ENCODE measurements around the gene SF3B4.
"Not testable (repeated sequence)": the region's sequence is repeated elsewhere in the genome, so short reads cannot be mapped to it uniquely, and the experiment has no call there.

The SF3B4 gene

DNA sequence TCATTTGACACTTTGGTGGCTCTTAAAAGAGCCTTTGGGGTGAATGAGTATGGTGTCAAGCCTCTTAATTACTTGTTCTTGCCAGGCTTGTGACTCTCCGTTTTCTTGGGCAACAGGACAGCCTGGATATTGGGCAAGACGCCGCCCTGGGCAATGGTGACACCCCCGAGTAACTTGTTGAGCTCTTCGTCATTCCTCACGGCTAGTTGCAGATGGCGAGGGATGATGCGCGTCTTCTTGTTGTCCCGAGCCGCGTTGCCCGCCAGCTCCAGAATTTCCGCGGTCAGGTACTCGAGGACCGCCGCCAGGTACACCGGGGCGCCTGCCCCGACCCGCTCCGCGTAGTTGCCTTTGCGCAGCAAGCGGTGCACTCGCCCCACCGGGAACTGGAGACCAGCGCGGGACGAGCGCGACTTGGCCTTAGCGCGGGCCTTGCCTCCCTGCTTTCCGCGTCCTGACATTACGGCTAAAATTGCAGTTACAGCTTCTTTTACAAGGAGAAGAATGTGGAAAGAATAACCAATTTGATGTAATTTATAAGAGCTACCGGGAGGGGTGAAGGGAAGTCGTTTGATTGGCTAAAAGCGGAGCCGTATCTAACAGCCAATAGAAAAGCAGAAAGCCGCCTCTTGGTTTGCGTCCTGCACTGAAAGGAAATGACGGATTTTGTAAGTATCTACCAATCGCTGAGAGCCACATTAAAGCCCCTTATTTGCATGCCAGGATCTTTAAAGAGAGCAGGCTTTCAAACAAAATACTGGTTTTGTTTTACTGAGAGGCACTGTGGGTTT lies 40.0 kb downstream of the SF3B4 start:
- DNase-seq, result peak; percentile 77

- DNase-seq, result not testable (repeated sequence)
Observed at GRCh38 chr1:149887196-149887455, 40.5 kb downstream of the SF3B4 start.

GRCh38 chr1:149886396-149887195 lies 41.0 kb downstream of the SF3B4 start:
- DNase-seq, result peak; percentile 87

DNA sequence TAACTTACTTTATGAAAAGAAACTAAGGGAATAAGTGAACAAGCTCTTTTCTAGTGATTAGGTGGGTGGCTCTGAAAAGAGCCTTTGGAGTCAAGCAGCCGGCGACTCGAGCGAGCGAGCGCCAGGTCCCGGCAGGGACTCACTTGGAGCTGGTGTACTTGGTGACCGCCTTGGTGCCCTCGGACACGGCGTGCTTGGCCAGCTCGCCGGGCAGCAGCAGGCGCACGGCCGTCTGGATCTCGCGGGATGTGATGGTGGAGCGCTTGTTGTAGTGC lies 41.5 kb downstream of the SF3B4 start:
- peak; percentile 76 for DNase-seq

- peak; percentile 44 for DNase-seq
Observed at GRCh38 chr1:149885339-149886120, 42.1 kb downstream of the SF3B4 start.

DNA sequence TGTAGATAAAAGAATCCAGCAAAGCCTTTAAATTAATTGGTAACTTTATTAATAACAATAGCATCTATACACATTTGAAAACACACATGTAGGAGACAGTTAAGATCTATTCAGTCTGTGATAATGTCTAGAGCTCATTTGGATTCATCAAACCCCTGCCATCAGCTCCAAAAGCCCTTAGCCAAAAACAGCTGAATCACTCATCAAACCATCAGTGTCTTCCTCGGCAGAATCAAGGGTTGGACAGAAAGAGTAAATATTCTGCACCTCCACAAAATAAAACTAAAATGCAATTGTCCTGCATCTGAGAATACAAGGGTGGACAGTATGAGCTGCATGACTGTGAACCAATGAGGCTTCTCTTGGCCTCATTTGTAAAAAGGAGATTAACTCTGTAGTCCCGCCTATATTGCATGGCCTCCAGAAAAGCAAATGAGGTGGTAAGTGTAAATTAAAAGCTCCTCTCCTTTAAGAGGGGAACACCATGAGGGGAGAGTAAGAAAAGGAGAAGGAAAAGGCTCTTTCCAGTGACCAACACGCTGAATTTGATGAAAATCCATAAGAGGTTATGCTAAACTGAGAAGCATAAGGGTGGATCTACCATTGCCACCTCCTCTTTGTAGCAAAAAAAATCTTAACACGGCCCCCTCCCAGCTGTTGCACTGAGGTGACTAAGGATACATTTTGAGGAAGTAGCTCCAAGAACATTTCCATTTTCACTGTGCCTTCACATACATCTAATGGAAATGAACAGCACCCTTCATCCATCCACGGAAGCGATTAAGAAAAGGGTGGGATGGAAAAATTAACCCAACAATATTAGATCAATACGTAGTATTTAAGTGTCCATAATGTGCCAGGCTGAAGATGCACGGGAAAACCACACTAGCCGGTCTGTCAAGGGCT lies 42.9 kb downstream of the SF3B4 start:
- DNase-seq, result no peak

GRCh38 chr1:149883598-149884247 lies 43.9 kb downstream of the SF3B4 start:
- DNase-seq, result no peak

DNA sequence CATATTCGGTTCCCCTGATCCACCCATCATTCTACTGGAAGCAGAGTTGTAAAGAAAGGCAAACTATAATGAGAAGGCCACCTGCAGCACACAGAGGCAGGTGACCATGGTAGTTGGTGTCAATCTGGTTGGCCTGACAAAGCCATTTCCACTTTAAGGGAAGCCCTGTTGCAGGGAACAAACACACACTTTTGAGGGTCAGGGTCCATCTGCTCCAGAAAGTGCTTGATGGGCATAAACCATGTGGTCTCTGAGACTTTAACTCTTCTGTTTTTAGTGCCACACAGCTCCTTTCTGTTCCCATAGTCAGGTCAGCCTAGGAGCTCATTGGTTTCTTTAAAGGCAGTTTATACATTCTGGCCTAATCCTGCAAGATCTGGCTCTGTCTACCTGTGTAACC lies 45.7 kb downstream of the SF3B4 start:
- no peak for DNase-seq

DNA sequence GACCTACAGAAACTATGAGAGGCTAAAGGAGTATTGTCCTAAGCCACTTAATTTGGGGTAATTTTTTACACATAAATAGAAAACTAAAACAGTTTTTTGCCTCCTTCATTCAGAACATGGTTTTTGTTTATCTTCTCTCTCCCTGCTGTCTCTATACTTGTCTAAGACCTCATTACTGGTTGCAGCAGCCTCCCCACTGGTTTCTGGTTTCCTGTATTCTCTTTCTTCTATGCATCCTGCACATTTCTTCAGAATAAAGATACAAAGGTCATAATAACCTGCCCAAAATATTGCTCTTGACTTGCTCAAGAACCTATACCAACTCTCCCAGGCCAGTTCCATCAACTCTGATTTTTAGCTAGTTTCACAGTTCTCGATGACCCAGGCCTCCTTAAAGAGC lies 48.0 kb downstream of the SF3B4 start:
- DNase-seq, result no peak

DNA sequence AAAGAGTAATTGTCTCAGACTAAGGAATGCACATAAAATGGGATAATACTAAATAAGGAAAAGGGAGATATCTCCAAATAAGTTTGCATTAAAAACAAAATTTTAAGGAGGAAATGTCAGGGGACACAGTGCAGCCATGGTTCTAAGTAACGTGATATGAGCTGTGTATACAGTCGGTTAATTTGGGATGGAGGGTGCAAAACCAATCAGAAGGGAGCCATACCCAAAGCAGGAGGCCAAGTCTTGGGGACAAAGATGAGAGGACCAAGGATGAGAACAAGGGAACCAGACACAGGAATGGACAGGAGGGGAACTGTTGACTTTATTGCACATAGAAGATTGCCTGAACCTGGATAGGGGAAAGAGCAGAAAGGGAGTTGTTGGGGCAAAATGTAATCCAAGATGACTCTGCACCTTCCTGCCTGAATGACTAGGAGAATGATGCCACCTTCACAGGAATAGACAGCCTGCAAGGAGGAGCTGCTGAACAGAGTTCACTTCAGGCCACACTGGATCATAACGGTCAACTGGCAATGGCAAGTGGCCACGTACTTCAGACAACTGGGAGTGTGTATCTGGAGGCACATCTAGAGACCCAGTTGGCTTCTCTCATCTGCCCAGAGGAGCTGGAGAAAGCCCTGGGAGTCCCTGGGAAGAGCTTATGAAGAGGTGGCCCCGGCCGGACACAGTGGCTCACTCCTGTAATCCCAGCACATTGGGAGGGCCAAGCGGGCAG lies 50.2 kb downstream of the SF3B4 start:
- no peak for DNase-seq
